IMR-90 (cell line): ENCODE results near the gene STUM. TPM values are rescaled to one million over a fixed set of nuclear protein-coding genes. Genes with fewer than 3 reads are reported as not detected.

Source experiments
- ATAC-seq: fragments of 200-7000 bp; cut with Tn5 transposase; 2 replicates; pipeline ENCODE4 v1.9.1; 2020; ENCODE audit warnings: low read depth, mild to moderate bottlenecking, moderate library complexity
- BruUV-seq: library from RNA; stranded (reverse); fragments of 400-500 nt; replicated peaks from 2 replicates; lab custom pipeline; 2021; lab: Mats Ljungman, UMichigan
- CTCF ChIA-PET: fragments of 300-600 bp; formaldehyde crosslinking; extraction: SDS; loops from one replicate; lab custom pipeline; 2021; ENCODE audit warnings: antibody characterized with exemption; lab: Yijun Ruan, JAX
- POLR2A ChIA-PET: fragments of 300-600 bp; sonication (Branson Sonifier 250); formaldehyde crosslinking; loops from one replicate; lab custom pipeline; 2022; ENCODE audit warnings: antibody characterized with exemption; ENCODE audit not compliant: unreplicated experiment; lab: Charles Lee
- DNase-seq: peaks from one replicate; pipeline ENCODE4 v3.0.0; 2013
- H2AFZ ChIP-seq: replicated peaks from 2 replicates; pipeline ENCODE3; 2013; ENCODE audit warnings: low read length, mild to moderate bottlenecking; ENCODE audit not compliant: poor library complexity
- H2AK5ac ChIP-seq: 2 replicates; pipeline ENCODE4 v1.6.1; 2013; ENCODE audit warnings: low read depth, low read length, inconsistent platforms
- H2AK9ac ChIP-seq: replicated peaks from 2 replicates; pipeline ENCODE3; 2013; ENCODE audit warnings: mild to moderate bottlenecking, low read depth, low read length, moderate library complexity; ENCODE audit not compliant: poor library complexity
- H2BK120ac ChIP-seq: 2 replicates; pipeline ENCODE4 v1.6.1; 2013; ENCODE audit warnings: low read depth, low read length, inconsistent platforms
- H2BK15ac ChIP-seq: 3 replicates; pipeline ENCODE4 v1.6.1; 2013; ENCODE audit warnings: low read depth, low read length, inconsistent platforms
- H2BK20ac ChIP-seq: 2 replicates; pipeline ENCODE4 v1.6.1; 2013; ENCODE audit warnings: low read depth, mild to moderate bottlenecking, inconsistent platforms, low read length, moderate library complexity
- H2BK5ac ChIP-seq: 2 replicates; pipeline ENCODE4 v1.6.1; 2013; ENCODE audit warnings: mild to moderate bottlenecking, low read depth, low read length, inconsistent platforms; ENCODE audit not compliant: poor library complexity, severe bottlenecking
- H3K14ac ChIP-seq: replicated peaks from 2 replicates; pipeline ENCODE4 v1.6.1; 2013; ENCODE audit warnings: low read depth, low read length, inconsistent platforms
- H3K18ac ChIP-seq: 2 replicates; pipeline ENCODE4 v1.6.1; 2013; ENCODE audit warnings: low read depth, low read length, control low read depth
- H3K23ac ChIP-seq: 2 replicates; pipeline ENCODE4 v1.6.1; 2013; ENCODE audit warnings: low read depth, low read length, inconsistent platforms
- H3K27ac ChIP-seq: 2 replicates; pipeline ENCODE4 v1.5.1; 2013; ENCODE audit warnings: mild to moderate bottlenecking, control low read depth, low read length; ENCODE audit not compliant: insufficient read depth
- H3K27me3 ChIP-seq: 2 replicates; pipeline ENCODE4 v1.6.1; 2013; ENCODE audit warnings: low read length; ENCODE audit not compliant: control insufficient read depth, insufficient read depth
- H3K36me3 ChIP-seq: 2 replicates; pipeline ENCODE4 v1.6.1; 2013; ENCODE audit warnings: low read length, mixed read lengths; ENCODE audit not compliant: control insufficient read depth, insufficient read depth
- H3K4ac ChIP-seq: 2 replicates; pipeline ENCODE4 v1.6.1; 2013; ENCODE audit warnings: low read depth, low read length, inconsistent platforms
- H3K4me1 ChIP-seq: 2 replicates; pipeline ENCODE4 v1.6.1; 2013; ENCODE audit warnings: low read length, mixed read lengths; ENCODE audit not compliant: control insufficient read depth, insufficient read depth
- H3K4me2 ChIP-seq: 2 replicates; pipeline ENCODE4 v1.6.1; 2013; ENCODE audit warnings: low read depth, mild to moderate bottlenecking, control low read depth, low read length, moderate library complexity
- H3K4me3 ChIP-seq: 2 replicates; pipeline ENCODE4 v1.5.1; 2013; ENCODE audit warnings: low read depth, mild to moderate bottlenecking, control low read depth, low read length, moderate library complexity; ENCODE audit not compliant: insufficient read depth
- H3K56ac ChIP-seq: 2 replicates; pipeline ENCODE4 v1.6.1; 2013; ENCODE audit warnings: low read length, inconsistent platforms; ENCODE audit not compliant: insufficient read depth; ENCODE audit errors: extremely low read depth
- H3K79me1 ChIP-seq, 2 experiments: 2 replicates each; pipeline ENCODE4 v1.6.1; 2013; ENCODE audit warnings: low read length in 2 of 2, inconsistent platforms in 1 of 2, low read depth in 1 of 2
- H3K9ac ChIP-seq: 2 replicates; pipeline ENCODE4 v1.6.1; 2013; ENCODE audit warnings: low read depth, low read length, control low read depth
- H3K9me1 ChIP-seq: 2 replicates; pipeline ENCODE4 v1.6.1; 2013; ENCODE audit warnings: low read length, inconsistent platforms; ENCODE audit not compliant: insufficient read depth
- H3K9me3 ChIP-seq: 2 replicates; pipeline ENCODE4 v1.6.1; 2013; ENCODE audit warnings: low read length; ENCODE audit not compliant: control insufficient read depth, insufficient read depth
- H4K20me1 ChIP-seq: 2 replicates; pipeline ENCODE4 v1.6.1; 2013; ENCODE audit warnings: low read length, inconsistent platforms; ENCODE audit not compliant: insufficient read depth
- H4K5ac ChIP-seq: 2 replicates; pipeline ENCODE4 v1.6.1; 2013; ENCODE audit warnings: mild to moderate bottlenecking, low read depth, low read length, control low read depth
- H4K8ac ChIP-seq, 2 experiments: 2 replicates each; pipeline ENCODE4 v1.6.1; 2013; ENCODE audit warnings: low read depth in 2 of 2, low read length in 2 of 2, control low read depth in 1 of 2, inconsistent platforms in 1 of 2
- H4K91ac ChIP-seq: 2 replicates; pipeline ENCODE4 v1.6.1; 2013; ENCODE audit warnings: low read depth, low read length, inconsistent platforms; ENCODE audit not compliant: insufficient read depth
- BHLHE40 ChIP-seq: fragments of 150-350 bp; IDR thresholded peaks from 2 replicates; pipeline ENCODE4 v1.6.1; 2016; ENCODE audit warnings: mild to moderate bottlenecking, low read depth, low read length
- MXI1 ChIP-seq: IDR thresholded peaks from 2 replicates; pipeline ENCODE4 v1.6.1; 2012; ENCODE audit warnings: low read depth, mild to moderate bottlenecking, low read length, moderate library complexity, borderline replicate concordance
- RCOR1 ChIP-seq: IDR thresholded peaks from 2 replicates; pipeline ENCODE4 v1.6.1; 2012; ENCODE audit warnings: mild to moderate bottlenecking, low read length, improper control_type of control experiment; ENCODE audit not compliant: insufficient replicate concordance
- WGBS, 2 experiments: methylation state at CpG; one replicate each; pipeline versions ENCODE4 v1.1.5 to v1.1.7; 2013; ENCODE audit warnings: missing lambda C conversion rate in 2 of 2; ENCODE audit not compliant: insufficient read length in 1 of 2; ENCODE audit errors: extremely low coverage in 2 of 2; 5-methylcytosine and 5-hydroxymethylcytosine counted together
- dilution Hi-C: fragments of 300-500 bp; cut with HindIII; formaldehyde crosslinking; loops from one replicate; pipeline ENCODE4 v1.14.3; 2018; ENCODE audit warnings: low sequenced_read_pairs; ENCODE audit not compliant: unreplicated experiment
- in situ Hi-C: fragments of 300-500 bp; cut with MboI; formaldehyde crosslinking; loops from 3 replicates; pipeline ENCODE4 v1.14.3; 2019; ENCODE audit warnings: low sequenced_read_pairs, inconsistent platforms, mixed read lengths
- intact Hi-C: fragments of 100-400 bp; cut with micrococcal nuclease; formaldehyde crosslinking; loops from 2 replicates; pipeline ENCODE4 v1.10.0; 2022
- polyA plus RNA-seq, 3 experiments: library from polyadenylated mRNA; depleted of rRNA; stranded (reverse); fragments of >200 nt; gene quantifications; 2 replicates each; pipeline ENCODE4 v1.2.3, GENCODE V29; 2012; ENCODE audit warnings: low replicate concordance in 1 of 3
- total RNA-seq: library from RNA; depleted of rRNA; stranded (reverse); fragments of >200 nt; gene quantifications from 2 replicates; pipeline ENCODE4 v1.2.3, GENCODE V29; 2012

Gene STUM
- total and polyA plus RNA-seq, 2 of the 4 experiments (the other 2 are of a cell fraction): not detected

DNA sequence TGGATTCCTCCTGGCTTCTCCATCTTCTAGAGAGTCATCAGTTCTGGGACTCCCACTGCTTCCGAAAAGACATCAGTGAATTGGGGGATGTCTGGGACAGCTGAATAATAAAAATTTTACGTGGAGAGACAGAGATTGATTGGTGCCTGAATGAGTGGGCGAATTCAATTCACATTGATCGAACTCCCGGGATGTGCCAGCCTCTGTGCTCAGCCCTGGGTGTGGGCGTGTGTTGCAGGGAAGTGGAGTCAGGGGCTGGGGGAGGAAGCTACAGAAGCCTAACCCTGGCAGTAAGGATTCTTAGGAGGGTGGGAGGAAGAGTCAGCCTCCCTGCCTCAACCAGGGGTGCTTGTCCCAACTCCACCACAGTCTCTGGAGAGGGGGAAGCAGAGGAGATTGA is 18.0 kb upstream of the STUM start:
- CTCF ChIA-PET: no interaction called here
- Histone ChIP-seq H2AK5ac (no peak overlapping the region), H3K4me1 (no peaks in the 10 kb centered on the region), H4K91ac (no peak overlapping the region), H2BK20ac (no peak overlapping the region), H3K9me3 (0 out of 2 replicates have a peak, but pooled peaks cover 2% of the 10 kb centered on the region), H3K27ac (no peak overlapping the region), H3K27me3 (peaks cover 18% of the 10 kb centered on the region), H3K4me3 (no peak overlapping the region), H3K36me3 (no peaks in the 10 kb centered on the region), H2BK15ac (no peak overlapping the region), H3K4ac (no peak overlapping the region), H4K5ac (no peak overlapping the region), H2BK5ac (no peak overlapping the region), H3K79me1 (no peaks in the 10 kb centered on the region), H3K56ac (no peak overlapping the region), H3K9me1 (no peaks in the 10 kb centered on the region), H3K14ac (no peak overlapping the region), H3K9ac (no peak overlapping the region), H2AFZ (no peak overlapping the region), H3K18ac (no peak overlapping the region), H2BK120ac (no peak overlapping the region), H4K8ac (no peak overlapping the region), H3K4me2 (no peak overlapping the region), H3K23ac (no peak overlapping the region), H4K20me1 (no peaks in the 10 kb centered on the region), H2AK9ac (no peak overlapping the region)
- 100% methylated on average over 1 of the region's 6 CpGs; no CpG with 5 or more reads in 1 of the 2 experiments for WGBS, 2 experiments
- DNase-seq (no peak), ATAC-seq (no peak)
- intact Hi-C loops: no loop called here
- in situ Hi-C loops: no loop called here
- dilution Hi-C loops: no loop called here
- no peak for TF ChIP-seq BHLHE40
- TF ChIP-seq RCOR1: no peak
- no peak for TF ChIP-seq MXI1
- POLR2A ChIA-PET: no interaction called here
- BruUV-seq: no TSS peak
